Amniotic stem cell (primary cell): Measurements from ENCODE around the gene TPM3.
"Not testable (repeated sequence)": the region's sequence is repeated elsewhere in the genome, so short reads cannot be mapped to it uniquely, and the experiment has no call there.

Experiments
- DNase-seq: peaks from one replicate; lab custom pipeline; 2025; lab: John Stamatoyannopoulos, UW

The TPM3 gene

GRCh38 chr1:154205778-154206177, 13.9 kb upstream of the TPM3 start:
- not testable (repeated sequence) for DNase-seq

GRCh38 chr1:154199563-154199879, 7.6 kb upstream of the TPM3 start:
- no peak for DNase-seq

- DNase-seq: peak; percentile 46
Measured at GRCh38 chr1:154198756-154199562, 7.1 kb upstream of the TPM3 start.

- DNase-seq: no peak
Measured at GRCh38 chr1:154193821-154194220, 1.9 kb upstream of the TPM3 start.

- no peak for DNase-seq
Measured at GRCh38 chr1:154192476-154192875, 576 bp upstream of the TPM3 start.

- DNase-seq: no peak
Measured at GRCh38 chr1:154190550-154190949, 1.4 kb downstream of the TPM3 start.

- no peak for DNase-seq
Measured at GRCh38 chr1:154186852-154187501, 4.9 kb downstream of the TPM3 start.

- no peak for DNase-seq
Measured at GRCh38 chr1:154186177-154186576, 5.7 kb downstream of the TPM3 start.

- DNase-seq: peak; percentile 93
Measured at GRCh38 chr1:154183046-154183915, 8.6 kb downstream of the TPM3 start.

- DNase-seq: no peak
Measured at GRCh38 chr1:154182344-154183045, 9.4 kb downstream of the TPM3 start.

GRCh38 chr1:154181944-154182343, 10.0 kb downstream of the TPM3 start:
- no peak for DNase-seq

GRCh38 chr1:154179946-154180687, 11.8 kb downstream of the TPM3 start:
- DNase-seq: no peak

- DNase-seq: no peak
Measured at GRCh38 chr1:154178911-154179811, 12.7 kb downstream of the TPM3 start.

GRCh38 chr1:154178013-154178412, 13.9 kb downstream of the TPM3 start:
- DNase-seq: no peak

GRCh38 chr1:154176337-154176736, 15.6 kb downstream of the TPM3 start:
- DNase-seq: peak; percentile 61

GRCh38 chr1:154174654-154175053, 17.2 kb downstream of the TPM3 start:
- DNase-seq: no peak

- no peak for DNase-seq
Measured at GRCh38 chr1:154171880-154172279, 20.0 kb downstream of the TPM3 start.

GRCh38 chr1:154171223-154171583, 20.7 kb downstream of the TPM3 start:
- no peak for DNase-seq

GRCh38 chr1:154170547-154171222, 21.2 kb downstream of the TPM3 start:
- DNase-seq: no peak

- no peak for DNase-seq
Measured at GRCh38 chr1:154167461-154167860, 24.4 kb downstream of the TPM3 start.
